Stimulated activated CD4-positive, alpha-beta T cell treated with anti-CD3 and anti-CD28 coated beads, Interleukin-4, amount 100 ng/mL, for 1 hour (primary cell): ENCODE results near the gene RSPH10B.
"Not testable (repeated sequence)": the region's sequence is repeated elsewhere in the genome, so short reads cannot be mapped to it uniquely, and the experiment has no call there.

ENCODE experiments used
- DNase-seq: peaks from one replicate; pipeline ENCODE4 v3.0.0-alpha.2; 2020

Gene RSPH10B

DNA sequence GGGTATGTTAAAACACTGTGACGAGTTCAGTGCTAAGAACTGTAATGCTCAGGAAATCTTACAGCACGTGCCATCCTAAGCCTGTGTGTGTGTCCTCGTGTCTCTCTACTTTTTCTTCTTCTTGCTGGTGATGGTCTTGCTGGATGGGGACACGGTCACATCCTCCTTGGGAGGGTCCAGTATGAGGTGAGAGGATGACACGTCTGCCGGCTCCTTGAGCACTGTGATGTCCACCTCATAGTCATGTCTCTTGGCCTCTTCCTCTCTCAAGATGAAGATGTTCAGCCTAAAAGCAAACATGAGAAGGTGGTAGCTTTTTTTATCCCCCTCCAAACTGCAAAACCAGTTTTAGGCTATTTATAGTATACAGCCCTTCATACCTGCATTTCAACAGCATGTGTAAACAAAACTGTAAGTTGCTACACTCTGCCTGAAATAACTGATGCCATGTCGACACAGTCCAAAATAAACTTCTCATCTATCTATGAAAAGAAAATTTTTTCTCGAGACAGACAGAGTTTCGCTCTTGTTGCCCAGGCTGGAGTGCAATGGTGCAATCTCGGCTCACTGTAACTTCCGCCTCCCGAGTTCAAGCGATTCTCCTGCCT is 44.1 kb downstream of the RSPH10B start:
- not testable (repeated sequence) for DNase-seq

DNA sequence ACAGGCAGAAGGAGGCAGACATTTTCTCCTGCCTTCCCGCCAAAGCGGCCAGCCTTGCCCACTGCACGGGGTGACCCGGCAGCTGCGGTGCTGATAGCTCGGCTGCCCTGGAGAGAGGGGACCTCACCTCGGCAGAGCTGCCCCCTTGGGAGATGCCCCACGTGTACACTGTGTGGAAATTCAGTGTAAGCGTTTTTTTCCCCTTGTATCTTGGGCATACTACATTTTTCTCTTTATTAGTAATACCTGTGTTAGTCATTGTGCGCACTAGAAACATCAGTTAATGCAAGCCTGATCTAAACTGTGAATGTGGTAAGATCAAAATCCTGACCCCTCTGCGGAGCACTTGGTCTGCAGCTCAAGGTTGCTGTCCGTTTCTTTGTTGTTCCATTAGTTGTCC is 45.9 kb downstream of the RSPH10B start:
- not testable (repeated sequence) for DNase-seq

DNA sequence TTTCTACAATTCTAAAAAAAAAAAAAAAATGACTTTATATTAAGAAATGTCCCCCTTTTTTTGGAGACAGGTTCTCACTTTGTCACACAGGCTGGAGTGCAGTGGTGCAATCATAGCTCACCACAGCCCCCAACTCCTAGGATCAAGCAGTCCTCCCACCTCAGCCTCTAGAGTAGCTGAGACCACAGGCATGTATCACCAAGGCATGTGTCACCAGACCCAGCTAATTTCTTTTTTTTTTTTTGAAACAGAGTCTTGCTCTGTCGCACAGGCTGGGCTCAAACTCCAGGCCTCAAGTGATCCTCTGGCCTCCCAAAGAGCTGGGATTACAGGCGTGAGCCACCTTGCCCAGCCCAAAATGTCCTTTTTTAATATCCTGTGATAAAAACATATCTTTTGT is 46.3 kb downstream of the RSPH10B start:
- DNase-seq: not testable (repeated sequence)

DNA sequence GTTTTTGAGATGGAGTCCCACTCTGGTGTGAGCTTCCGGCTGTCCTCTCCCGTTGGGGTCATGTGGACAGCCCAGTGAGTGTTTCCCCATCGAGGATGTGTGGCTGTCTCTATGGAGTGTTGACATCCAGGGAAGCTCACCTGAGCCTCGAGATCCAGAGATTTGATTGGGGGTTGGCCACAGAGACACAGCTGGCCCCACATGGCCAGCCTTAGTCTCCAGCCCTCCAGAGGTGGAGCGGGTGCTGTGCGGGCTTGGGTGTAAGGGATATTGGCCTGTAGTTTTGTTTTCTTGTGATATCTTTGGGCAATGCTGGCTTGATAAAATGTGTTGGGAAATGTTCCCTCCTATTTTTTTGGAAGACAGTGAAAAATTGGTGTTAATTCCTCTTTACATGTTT is 54.0 kb downstream of the RSPH10B start:
- DNase-seq: not testable (repeated sequence)

DNA sequence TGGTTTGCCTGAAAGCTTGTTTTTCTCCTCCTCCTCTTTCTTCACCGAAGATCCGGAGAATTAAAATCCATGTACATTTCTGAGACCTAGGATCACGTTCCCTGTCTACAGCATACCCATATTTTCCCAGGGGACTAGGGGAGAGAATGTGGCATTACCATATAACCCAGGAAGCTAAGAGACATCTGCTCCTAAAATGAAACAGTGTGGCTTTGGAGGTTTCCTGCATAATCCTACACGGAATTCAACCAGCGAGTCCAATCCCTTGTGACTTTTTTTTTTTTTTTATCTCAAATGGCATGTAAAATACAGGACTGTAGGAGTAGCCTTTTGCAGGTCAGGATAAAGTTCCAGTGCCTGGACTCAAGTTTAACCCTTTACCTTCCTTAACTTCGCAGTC is 61.7 kb downstream of the RSPH10B start:
- DNase-seq: not testable (repeated sequence)

DNA sequence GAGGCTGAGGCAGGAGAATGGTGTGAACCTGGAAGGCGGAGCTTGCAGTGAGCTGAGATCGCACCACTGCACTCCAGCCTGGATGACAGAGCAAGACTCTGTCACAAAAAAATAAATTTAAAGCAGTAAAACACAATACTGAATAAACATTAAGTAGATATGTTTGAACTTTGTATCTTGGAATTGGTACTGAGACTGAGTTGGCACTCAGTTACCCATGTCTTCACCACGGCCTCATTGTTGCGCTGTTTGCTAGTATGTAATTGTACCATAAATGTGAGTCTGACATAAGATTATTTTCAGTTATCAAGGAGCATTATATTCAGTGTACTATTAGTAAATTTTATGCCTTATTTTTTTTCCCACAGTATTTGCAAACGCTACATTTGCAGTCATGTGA is 65.8 kb downstream of the RSPH10B start:
- not testable (repeated sequence) for DNase-seq

DNA sequence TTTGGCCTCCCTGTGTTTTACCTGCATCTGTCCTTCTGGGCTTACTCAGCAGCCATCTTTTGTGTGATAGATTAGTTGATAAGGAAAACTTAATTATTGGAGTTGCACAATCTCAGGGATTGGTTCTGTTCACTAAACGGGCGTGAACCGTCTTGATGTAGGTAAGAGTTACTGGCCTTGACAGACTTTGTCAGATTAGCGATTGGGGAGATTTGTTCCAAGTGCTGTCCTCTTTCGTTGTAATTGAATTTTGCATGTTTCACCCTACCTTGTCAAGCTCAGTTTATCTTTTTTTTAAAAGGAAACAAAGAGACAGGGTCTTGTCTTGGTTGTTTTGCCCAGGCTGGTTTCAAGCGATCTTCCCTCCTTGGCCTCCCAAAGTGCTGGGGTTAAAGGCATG is 67.5 kb downstream of the RSPH10B start:
- not testable (repeated sequence) for DNase-seq

DNA sequence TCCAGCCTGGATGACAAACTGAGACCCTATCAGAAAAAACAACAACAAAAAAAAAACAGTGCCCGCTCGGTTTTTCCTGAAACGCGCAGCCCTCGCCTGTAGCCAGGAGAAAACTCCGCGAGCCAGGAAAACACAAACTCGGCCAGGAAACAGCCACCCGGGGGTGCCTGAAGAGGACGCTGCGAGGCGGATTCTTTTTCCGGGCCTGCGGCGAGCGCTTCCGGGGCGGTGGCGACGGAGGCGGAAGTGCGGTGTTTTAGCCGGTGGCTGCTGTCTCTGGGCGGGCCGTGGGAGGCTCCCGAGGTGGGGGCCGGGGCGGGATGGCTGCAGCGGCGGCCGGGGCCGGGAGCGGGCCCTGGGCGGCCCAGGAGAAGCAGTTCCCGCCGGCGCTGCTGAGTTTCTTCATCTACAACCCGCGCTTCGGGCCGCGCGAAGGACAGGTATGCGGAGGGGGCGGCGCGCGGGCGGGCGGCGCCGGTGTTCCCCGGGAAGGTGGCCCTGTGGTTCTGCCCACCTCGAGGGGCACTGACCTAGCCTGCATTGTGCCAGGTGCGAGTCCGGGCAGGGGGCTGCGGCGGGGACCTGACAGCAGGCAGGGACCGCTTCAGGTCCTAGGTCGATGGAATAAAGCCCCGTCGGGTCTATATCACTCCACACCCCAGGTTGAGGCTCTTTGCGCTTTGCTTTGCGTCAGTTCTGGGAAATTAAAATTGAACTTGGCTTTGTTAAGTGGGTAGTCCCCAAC is 71.8 kb downstream of the RSPH10B start, which contains the start of gene CCZ1:
Gene CCZ1, plus strand, starts transcription at position 254 of the 745 bp plus-strand sequence. Its CDS starts 67 bp downstream, at position 321.
- DNase-seq: peak; percentile 81

DNA sequence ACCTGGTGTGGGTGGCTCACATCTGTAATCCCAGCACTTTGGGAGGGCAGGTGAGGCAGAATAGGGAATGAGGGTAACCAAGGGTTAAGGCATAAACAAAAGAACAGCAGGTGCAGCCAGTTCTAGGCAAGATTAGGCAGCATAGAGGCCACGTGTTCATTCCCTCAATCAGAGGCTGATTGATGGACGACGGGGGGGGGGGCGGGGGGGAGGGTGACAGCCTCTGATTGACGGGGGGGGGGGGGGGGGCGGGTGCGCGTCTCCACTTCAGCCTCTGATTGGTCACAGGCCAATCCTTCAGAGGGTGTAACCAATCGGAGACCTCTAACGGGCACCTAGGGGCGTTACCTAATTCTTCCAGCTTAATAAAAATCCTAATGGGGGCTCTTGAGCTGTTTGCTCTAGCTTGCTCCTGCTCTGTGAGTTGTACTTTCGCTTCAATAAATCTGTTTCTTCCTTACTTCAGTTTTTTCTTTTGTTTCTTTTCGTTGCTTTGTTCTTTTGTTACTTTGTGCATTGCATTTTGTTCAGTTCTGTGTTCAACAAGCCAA is 73.0 kb downstream of the RSPH10B start:
- not testable (repeated sequence) for DNase-seq

DNA sequence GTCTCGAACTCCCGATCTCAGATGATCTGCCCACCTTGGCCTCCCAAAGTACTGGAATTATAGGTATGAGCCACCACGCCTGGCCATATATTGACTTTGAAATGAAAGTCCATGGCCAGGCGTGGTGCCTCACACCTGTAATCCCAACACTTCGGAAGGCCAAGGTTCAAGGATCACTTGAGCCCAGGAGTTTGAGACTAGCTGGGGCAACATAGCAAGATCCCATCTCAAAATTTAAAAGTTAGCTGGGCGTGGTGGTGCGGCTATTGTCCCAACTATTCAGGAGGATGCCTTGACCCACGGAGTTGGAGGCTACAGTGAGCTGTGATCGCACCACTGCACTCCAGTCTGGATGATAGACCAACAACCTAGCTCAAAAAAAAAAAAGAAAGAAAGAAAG is 78.0 kb downstream of the RSPH10B start:
- DNase-seq: no peak

DNA sequence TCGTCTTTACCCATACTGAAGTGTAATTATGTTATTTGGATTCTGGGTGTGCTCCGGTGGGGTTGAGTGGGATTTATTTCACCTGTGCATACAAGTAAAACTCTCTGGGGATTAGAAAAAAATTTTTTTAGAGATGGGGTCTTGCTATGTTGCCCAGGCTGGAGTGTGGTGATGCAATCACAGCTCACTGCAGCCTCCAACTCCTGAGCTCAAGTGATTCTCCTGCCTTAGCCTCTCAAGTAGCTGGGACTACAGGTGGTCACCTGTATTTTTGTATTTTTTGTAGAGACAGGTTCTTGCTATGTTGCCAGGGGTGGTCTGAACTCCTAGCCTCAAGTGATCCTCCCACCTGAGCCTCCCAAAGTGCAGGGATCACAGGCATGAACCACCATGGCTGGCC is 80.2 kb downstream of the RSPH10B start:
- not testable (repeated sequence) for DNase-seq

DNA sequence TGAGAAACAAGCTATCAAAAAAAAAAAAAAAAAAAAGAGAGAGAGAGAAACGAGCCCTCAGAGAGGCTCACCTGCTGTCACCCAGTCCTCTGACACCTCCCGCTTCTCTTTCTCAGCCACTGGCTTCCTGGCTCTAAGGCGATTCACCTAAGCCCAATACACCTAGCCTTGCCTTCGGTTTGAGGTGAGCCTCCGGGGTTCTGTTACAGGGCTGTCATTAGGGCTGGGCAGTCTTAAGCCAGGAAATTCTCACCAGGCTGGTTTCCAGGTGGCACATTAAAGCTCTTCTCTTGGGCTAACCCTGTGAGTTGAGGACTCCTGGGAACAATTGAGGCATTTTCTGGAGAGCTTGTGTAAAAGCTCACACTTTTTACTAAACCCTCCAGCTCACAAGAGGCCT is 82.5 kb downstream of the RSPH10B start:
- not testable (repeated sequence) for DNase-seq

DNA sequence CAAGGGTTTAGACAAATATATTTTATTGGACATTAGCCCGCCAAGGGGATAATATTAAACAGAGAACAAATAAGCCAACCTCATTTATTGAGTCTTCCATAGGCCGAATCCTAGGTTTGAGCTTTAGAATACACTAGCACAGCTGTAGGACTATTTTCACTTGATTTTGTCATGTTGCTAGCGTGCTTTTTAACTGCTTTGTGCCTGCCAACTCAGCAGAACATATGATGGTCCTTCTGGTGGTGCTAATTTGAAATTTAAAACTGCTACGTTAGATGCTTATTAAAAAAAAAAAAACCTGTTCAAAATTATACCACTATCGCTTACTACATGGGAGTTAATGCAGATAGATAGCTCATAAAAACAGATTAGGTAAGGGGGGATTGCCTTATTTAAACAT is 86.1 kb downstream of the RSPH10B start:
- DNase-seq: not testable (repeated sequence)

DNA sequence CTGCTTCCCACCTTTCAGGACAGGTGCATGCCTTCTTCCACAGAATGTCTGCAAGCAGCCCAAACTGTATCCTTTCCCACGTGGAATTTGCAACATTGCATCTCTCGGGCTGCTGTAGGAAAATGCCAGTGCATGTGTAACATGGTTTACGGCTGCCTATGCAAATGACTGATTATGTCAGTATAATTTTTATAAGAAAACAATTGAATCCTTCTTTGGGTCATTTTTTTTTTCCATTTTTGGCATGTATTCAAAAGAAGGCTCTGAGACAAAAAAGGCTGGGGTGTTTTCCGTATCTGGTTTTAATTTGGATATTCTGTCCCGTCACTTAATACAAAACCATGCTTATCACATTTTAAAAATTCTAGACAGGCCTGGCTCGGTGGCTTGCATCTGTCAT is 90.4 kb downstream of the RSPH10B start:
- DNase-seq: not testable (repeated sequence)

DNA sequence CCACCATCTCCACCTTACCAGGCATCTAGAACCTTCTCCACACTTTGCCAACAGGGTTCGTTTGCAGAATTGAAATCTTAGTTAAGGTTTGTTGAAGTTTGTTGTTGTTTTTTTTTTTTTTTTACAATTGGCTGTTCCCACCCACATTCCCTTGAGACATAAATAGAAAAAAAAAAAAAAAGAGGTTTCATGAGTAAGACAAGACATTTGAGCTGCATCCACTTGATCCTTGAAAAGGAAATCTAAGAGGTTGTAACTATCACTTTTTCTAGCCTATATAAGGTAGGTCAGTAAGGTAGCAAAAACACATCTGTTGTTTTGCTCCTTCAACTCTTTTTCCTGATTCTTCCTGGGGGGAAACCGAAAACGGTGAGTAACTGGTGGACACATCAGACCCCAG is 90.9 kb downstream of the RSPH10B start:
- DNase-seq: not testable (repeated sequence)
